Fibroblast of pulmonary artery (primary cell): Measurements from ENCODE around the gene METRN.
A peak's percentile ranks its signal among the peaks of the same experiment; 100 is the strongest.
"Not testable (repeated sequence)": the region's sequence is repeated elsewhere in the genome, so short reads cannot be mapped to it uniquely, and the experiment has no call there.

Source experiments
- DNase-seq: peaks from one replicate; pipeline ENCODE4 v3.0.0-alpha.2; 2010; ENCODE audit warnings: low read depth
- H3K4me3 ChIP-seq: replicated peaks from 2 replicates; pipeline ENCODE4 v1.5.1; 2011; ENCODE audit warnings: low read depth, mild to moderate bottlenecking, control low read depth, low read length, moderate library complexity
- CTCF ChIP-seq: IDR thresholded peaks from 2 replicates; pipeline ENCODE4 v1.5.1; 2011; ENCODE audit warnings: mild to moderate bottlenecking, control low read depth, low read length, inconsistent platforms; ENCODE audit errors: missing control alignments

The METRN gene

GRCh38 chr16:740764-741505 lies 26.0 kb downstream of the METRN start, which contains the start of gene CIAO3:
CIAO3 (minus strand) TSS chr16:740997; CDS start chr16:740985, 12 bp downstream.
- DNase-seq = peak; percentile 91
- TF ChIP-seq CTCF = peak; percentile 35
- H3K4me3 ChIP-seq = peak within 1 kb of the TSS; percentile 84

- no peak overlapping the region for H3K4me3 ChIP-seq
- no peak for DNase-seq
- TF ChIP-seq CTCF = no peak
Measured at GRCh38 chr16:741986-742629, 27.2 kb downstream of the METRN start.

- H3K4me3 ChIP-seq, DNase-seq: not testable (repeated sequence)
Measured at GRCh38 chr16:742894-743293, 28.0 kb downstream of the METRN start.

DNA sequence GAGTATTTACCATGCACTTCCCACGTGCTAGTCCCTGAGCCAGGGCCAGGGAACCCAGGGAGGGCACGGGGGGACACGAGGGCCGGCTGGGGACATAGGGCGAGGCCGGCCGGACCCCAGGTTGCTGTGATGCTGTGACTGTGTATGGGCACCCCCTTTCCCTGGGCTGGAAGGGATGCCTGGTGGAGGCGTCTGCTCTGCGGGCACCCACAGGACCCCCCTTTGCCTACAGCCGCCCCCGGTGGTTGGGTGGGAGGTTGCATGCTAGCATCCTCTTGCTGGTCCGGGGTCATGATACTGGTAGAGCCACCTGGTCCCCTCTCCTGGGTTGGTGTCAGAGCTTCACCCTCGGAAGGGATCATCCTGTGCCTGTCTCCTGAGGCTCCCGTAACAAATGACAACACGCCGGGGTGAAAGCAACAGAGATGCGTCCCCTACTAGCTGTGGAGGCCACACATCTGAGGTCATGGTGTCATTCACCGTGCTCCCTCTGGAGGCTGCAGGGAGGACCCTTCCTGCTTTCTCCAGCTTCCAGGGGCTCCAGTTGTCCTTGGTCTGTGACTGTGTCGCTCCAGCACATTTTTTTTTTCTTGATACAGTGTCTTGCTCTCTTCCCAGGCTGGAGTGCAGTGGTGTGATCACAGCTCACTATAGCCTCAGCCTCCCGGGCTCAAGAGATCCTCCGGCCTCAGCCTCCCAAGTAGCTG lies 29.0 kb downstream of the METRN start:
- H3K4me3 ChIP-seq = no peak overlapping the region
- TF ChIP-seq CTCF = no peak
- no peak for DNase-seq

- no peak for DNase-seq
- peak; percentile 18 for TF ChIP-seq CTCF
Measured at GRCh38 chr16:745739-746138, 30.8 kb downstream of the METRN start.

GRCh38 chr16:746637-747036 lies 31.7 kb downstream of the METRN start:
- no peak for DNase-seq
- no peak for TF ChIP-seq CTCF
- H3K4me3 ChIP-seq = no peak overlapping the region

More at GRCh38 chr16:745739-746138, 30.8 kb downstream of the METRN start:
- H3K4me3 ChIP-seq = no peak overlapping the region
